ENCODE measurements around the gene ADGRL1.

DNA sequence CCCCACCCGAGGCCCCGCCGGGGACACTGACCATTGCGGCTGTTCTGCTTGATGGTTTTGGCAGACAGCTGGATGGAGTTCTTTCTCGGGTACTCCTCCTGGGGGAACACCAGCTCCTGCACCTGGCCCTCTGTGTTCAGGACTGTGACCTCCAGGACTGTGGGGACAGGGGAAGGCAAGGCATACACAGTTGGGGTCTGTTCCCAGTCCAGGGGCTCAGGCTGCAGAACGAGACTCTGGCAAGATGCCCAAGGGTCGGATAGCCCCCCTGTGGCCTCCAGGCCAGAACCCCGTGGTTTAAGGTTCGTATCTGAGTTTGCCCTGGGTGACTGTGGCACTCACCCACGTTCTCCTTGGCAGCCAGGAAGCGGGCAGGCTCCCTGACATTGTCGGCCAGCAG, 46.9 kb downstream of the ADGRL1 start:
- TF ChIP-seq, protein P1, sequence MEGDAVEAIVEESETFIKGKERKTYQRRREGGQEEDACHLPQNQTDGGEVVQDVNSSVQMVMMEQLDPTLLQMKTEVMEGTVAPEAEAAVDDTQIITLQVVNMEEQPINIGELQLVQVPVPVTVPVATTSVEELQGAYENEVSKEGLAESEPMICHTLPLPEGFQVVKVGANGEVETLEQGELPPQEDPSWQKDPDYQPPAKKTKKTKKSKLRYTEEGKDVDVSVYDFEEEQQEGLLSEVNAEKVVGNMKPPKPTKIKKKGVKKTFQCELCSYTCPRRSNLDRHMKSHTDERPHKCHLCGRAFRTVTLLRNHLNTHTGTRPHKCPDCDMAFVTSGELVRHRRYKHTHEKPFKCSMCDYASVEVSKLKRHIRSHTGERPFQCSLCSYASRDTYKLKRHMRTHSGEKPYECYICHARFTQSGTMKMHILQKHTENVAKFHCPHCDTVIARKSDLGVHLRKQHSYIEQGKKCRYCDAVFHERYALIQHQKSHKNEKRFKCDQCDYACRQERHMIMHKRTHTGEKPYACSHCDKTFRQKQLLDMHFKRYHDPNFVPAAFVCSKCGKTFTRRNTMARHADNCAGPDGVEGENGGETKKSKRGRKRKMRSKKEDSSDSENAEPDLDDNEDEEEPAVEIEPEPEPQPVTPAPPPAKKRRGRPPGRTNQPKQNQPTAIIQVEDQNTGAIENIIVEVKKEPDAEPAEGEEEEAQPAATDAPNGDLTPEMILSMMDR (IDR thresholded peaks at IDR 0.05 in 4 of 5, conservative IDR thresholded peaks at IDR 0.05 in 1 of 5), result no peak
- TF ChIP-seq POLR2A (IDR thresholded peaks at IDR 0.05), result no peak
